MCF 10A (cell line): ENCODE data around the gene F2RL3. TPM values are rescaled to one million over a fixed set of nuclear protein-coding genes. Genes with fewer than 3 reads are reported as not detected.

Experiments used
- BruUV-seq: library from RNA; stranded (reverse); fragments of 400-500 nt; replicated peaks from 2 replicates; lab custom pipeline; 2021; lab: Mats Ljungman, UMichigan
- CTCF ChIA-PET: fragments of 300-600 bp; sonication (Branson Sonifier 250); formaldehyde crosslinking; extraction: SDS; loops from one replicate; lab custom pipeline; 2021; ENCODE audit warnings: antibody characterized with exemption, inconsistent platforms; lab: Yijun Ruan, JAX
- POLR2A ChIA-PET: fragments of 300-600, 350-650 bp; sonication (Branson Sonifier 250); formaldehyde crosslinking; extraction: SDS; loops from one replicate; lab custom pipeline; 2020; ENCODE audit warnings: antibody characterized with exemption, inconsistent platforms; lab: Yijun Ruan, JAX
- DNase-seq: peaks from one replicate; pipeline ENCODE4 v3.0.0-alpha.2; 2018; ENCODE audit not compliant: unreplicated experiment
- H3K27ac Mint-ChIP-seq: one replicate; pipeline ENCODE4 v1.8.0; 2022; ENCODE audit warnings: mild to moderate bottlenecking, low read depth, mixed read lengths; ENCODE audit not compliant: unreplicated experiment
- H3K27me3 Mint-ChIP-seq: one replicate; pipeline ENCODE4 v1.8.0; 2022; ENCODE audit warnings: mixed read lengths; ENCODE audit not compliant: insufficient read depth, unreplicated experiment
- H3K36me3 Mint-ChIP-seq: one replicate; pipeline ENCODE4 v1.8.0; 2022; ENCODE audit warnings: mild to moderate bottlenecking, moderate library complexity, mixed read lengths; ENCODE audit not compliant: insufficient read depth, unreplicated experiment
- H3K4me1 Mint-ChIP-seq: one replicate; pipeline ENCODE4 v1.8.0; 2022; ENCODE audit warnings: mixed read lengths; ENCODE audit not compliant: insufficient read depth, unreplicated experiment
- H3K4me3 Mint-ChIP-seq: one replicate; pipeline ENCODE4 v1.8.0; 2022; ENCODE audit warnings: mild to moderate bottlenecking, moderate library complexity, mixed read lengths; ENCODE audit not compliant: unreplicated experiment
- H3K9me3 Mint-ChIP-seq: one replicate; pipeline ENCODE4 v1.8.0; 2022; ENCODE audit warnings: mixed read lengths; ENCODE audit not compliant: unreplicated experiment
- intact Hi-C: fragments of 100-400 bp; cut with micrococcal nuclease; formaldehyde crosslinking; loops from 2 replicates; pipeline ENCODE4 v1.14.1; 2022
- total RNA-seq: library from RNA; stranded (reverse); gene quantifications from 2 replicates; pipeline ENCODE4 v1.2.3, GENCODE V29; 2022
- TF ChIP-seq, protein P1 (sequence below): fragments of 200-600 bp; IDR thresholded peaks from one replicate; pipeline ENCODE4 v1.8.0; 2022; ENCODE audit warnings: antibody characterized with exemption, mild to moderate bottlenecking; ENCODE audit not compliant: unreplicated experiment

The F2RL3 gene
- total RNA-seq, 1 experiment from 2014 or later = not detected

GRCh38 chr19:16877581-16877980 lies 11.2 kb upstream of the F2RL3 start:
- H3K4me1 Mint-ChIP-seq = peaks cover 11% of the 10 kb centered on the region
- no peaks in the 10 kb centered on the region for H3K27me3 Mint-ChIP-seq
- H3K4me3 Mint-ChIP-seq = no peak overlapping the region
- CTCF ChIA-PET = no interaction called here
- no peak for DNase-seq
- no TSS peak for BruUV-seq
- H3K27ac Mint-ChIP-seq = no peak overlapping the region
- H3K36me3 Mint-ChIP-seq = peaks cover 49% of the 10 kb centered on the region
- POLR2A ChIA-PET = no interaction called here
- peaks cover 18% of the 10 kb centered on the region for H3K9me3 Mint-ChIP-seq
- TF ChIP-seq, protein P1, sequence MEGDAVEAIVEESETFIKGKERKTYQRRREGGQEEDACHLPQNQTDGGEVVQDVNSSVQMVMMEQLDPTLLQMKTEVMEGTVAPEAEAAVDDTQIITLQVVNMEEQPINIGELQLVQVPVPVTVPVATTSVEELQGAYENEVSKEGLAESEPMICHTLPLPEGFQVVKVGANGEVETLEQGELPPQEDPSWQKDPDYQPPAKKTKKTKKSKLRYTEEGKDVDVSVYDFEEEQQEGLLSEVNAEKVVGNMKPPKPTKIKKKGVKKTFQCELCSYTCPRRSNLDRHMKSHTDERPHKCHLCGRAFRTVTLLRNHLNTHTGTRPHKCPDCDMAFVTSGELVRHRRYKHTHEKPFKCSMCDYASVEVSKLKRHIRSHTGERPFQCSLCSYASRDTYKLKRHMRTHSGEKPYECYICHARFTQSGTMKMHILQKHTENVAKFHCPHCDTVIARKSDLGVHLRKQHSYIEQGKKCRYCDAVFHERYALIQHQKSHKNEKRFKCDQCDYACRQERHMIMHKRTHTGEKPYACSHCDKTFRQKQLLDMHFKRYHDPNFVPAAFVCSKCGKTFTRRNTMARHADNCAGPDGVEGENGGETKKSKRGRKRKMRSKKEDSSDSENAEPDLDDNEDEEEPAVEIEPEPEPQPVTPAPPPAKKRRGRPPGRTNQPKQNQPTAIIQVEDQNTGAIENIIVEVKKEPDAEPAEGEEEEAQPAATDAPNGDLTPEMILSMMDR = no peak
- intact Hi-C loops = no loop called here

DNA sequence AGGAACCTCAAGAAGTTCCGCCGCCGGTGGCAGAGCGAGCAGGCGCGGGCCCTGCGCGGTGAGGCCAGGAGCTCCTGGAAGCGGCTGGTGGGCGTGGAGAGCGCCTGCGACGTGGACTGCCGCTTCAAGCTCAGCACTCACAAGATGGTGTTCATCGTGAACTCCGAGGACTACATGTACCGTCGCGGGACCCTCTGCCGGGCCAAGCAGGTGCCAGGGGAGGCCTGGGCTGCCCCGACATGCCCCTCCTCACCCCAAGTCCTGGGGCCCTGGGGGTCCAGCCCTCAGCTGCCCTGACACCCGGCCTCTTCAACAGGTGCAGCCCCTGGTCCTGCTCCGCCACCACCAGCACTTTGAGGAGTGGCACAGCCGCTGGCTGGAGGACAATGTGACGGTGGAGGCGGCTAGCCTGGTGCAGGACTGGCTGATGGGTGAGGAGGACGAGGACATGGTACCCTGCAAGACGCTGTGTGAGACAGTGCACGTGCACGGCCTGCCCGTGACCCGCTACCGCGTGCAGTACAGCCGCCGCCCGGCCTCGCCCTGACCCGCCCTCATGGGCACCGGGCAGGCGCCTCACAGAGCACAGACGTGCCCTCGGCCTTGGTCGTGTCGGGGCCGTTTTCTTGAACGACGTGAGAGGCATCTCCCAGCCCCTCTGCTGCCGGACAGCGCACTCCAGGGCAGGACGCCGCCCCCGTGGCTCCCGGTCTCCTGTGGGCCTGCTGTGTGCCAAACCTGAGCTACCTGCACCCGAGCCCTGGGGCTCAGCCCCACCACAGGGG lies 10.4 kb upstream of the F2RL3 start:
- POLR2A ChIA-PET = no interaction called here
- H3K36me3 Mint-ChIP-seq = peaks cover 43% of the 10 kb centered on the region

GRCh38 chr19:16880884-16881554 lies 7.8 kb upstream of the F2RL3 start:
- TF ChIP-seq, protein P1 = no peak
- intact Hi-C loops = no loop called here
- CTCF ChIA-PET = no interaction called here
- H3K9me3 Mint-ChIP-seq = peaks cover 17% of the 10 kb centered on the region
- no TSS peak for BruUV-seq
- H3K4me3 Mint-ChIP-seq = no peak overlapping the region
- H3K27me3 Mint-ChIP-seq = no peaks in the 10 kb centered on the region
- peaks cover 6% of the 10 kb centered on the region for H3K4me1 Mint-ChIP-seq
- DNase-seq = no peak
- POLR2A ChIA-PET = no interaction called here
- H3K27ac Mint-ChIP-seq = no peak overlapping the region
- H3K36me3 Mint-ChIP-seq = peaks cover 37% of the 10 kb centered on the region

More for the DNA sequence above, 10.4 kb upstream of the F2RL3 start:
- CTCF ChIA-PET = no interaction called here
- peaks cover 26% of the 10 kb centered on the region for H3K9me3 Mint-ChIP-seq
- no peaks in the 10 kb centered on the region for H3K27me3 Mint-ChIP-seq
- intact Hi-C loops = no loop called here
- H3K4me1 Mint-ChIP-seq = peaks cover 17% of the 10 kb centered on the region
- TF ChIP-seq, protein P1 = no peak
- H3K4me3 Mint-ChIP-seq = no peak overlapping the region
- no peak overlapping the region for H3K27ac Mint-ChIP-seq
- no peak for DNase-seq
- BruUV-seq = no TSS peak

GRCh38 chr19:16882146-16882545 lies 6.7 kb upstream of the F2RL3 start:
- no peaks in the 10 kb centered on the region for H3K27me3 Mint-ChIP-seq
- H3K9me3 Mint-ChIP-seq = peaks cover 17% of the 10 kb centered on the region
- intact Hi-C loops = no loop called here
- no peak overlapping the region for H3K4me3 Mint-ChIP-seq
- H3K36me3 Mint-ChIP-seq = peaks cover 35% of the 10 kb centered on the region
- H3K27ac Mint-ChIP-seq = no peak overlapping the region
- H3K4me1 Mint-ChIP-seq = peaks cover 6% of the 10 kb centered on the region
- ChIA-PET POLR2A (interaction anchor here (0.9 kb wide), 1 partner anchor 10 kb away, joined by 3 read pairs; no protein-coding TSS in a partner anchor), CTCF (no interaction called here)
- DNase-seq = peak; percentile 16
- TF ChIP-seq, protein P1 = no peak
- BruUV-seq = no TSS peak
